Hepatocyte (in vitro differentiated cells): ENCODE results near the gene CORO1C. TPM values are rescaled to one million over a fixed set of nuclear protein-coding genes. Genes with fewer than 3 reads are reported as not detected.
A peak's percentile ranks its signal among the peaks of the same experiment; 100 is the strongest.

Experiments used
- DNase-seq: peaks from one replicate; pipeline ENCODE4 v3.0.0-alpha.2; 2016; ENCODE audit warnings: low spot score
- H2AFZ ChIP-seq: fragments of 200-600 bp; sonication (generic); 2 replicates; pipeline ENCODE4 v1.6.0; 2016; ENCODE audit warnings: antibody characterized with exemption, mild to moderate bottlenecking
- H3K27ac ChIP-seq: fragments of 200-600 bp; sonication (generic); 2 replicates; pipeline ENCODE4 v1.5.1; 2016; ENCODE audit warnings: mild to moderate bottlenecking
- H3K27me3 ChIP-seq: fragments of 200-600 bp; sonication (generic); 2 replicates; pipeline ENCODE4 v1.6.1; 2016
- H3K36me3 ChIP-seq: fragments of 200-600 bp; sonication (generic); replicated peaks from 2 replicates; pipeline ENCODE4 v1.5.1; 2016; ENCODE audit warnings: low read depth; ENCODE audit not compliant: insufficient read depth
- H3K4me1 ChIP-seq: fragments of 200-600 bp; sonication (generic); 2 replicates; pipeline ENCODE4 v1.5.1; 2016; ENCODE audit warnings: mild to moderate bottlenecking, moderate library complexity; ENCODE audit not compliant: insufficient read depth
- H3K4me2 ChIP-seq: fragments of 200-600 bp; sonication (generic); 2 replicates; pipeline ENCODE4 v1.6.0; 2016
- H3K4me3 ChIP-seq: fragments of 200-600 bp; sonication (generic); 2 replicates; pipeline ENCODE4 v1.5.1; 2016; ENCODE audit warnings: mild to moderate bottlenecking
- H3K79me2 ChIP-seq: fragments of 200-600 bp; sonication (generic); 2 replicates; pipeline ENCODE4 v1.6.0; 2017; ENCODE audit warnings: mild to moderate bottlenecking
- H3K9me2 ChIP-seq: fragments of 200-600 bp; sonication (generic); replicated peaks from 2 replicates; pipeline ENCODE4 v1.6.0; 2017; ENCODE audit warnings: mild to moderate bottlenecking; ENCODE audit not compliant: insufficient read depth
- H3K9me3 ChIP-seq: fragments of 200-600 bp; sonication (generic); 2 replicates; pipeline ENCODE4 v1.5.1; 2016; ENCODE audit warnings: low read depth, mild to moderate bottlenecking
- H4K20me1 ChIP-seq: fragments of 200-600 bp; sonication (generic); 2 replicates; pipeline ENCODE4 v1.6.0; 2016; ENCODE audit warnings: mild to moderate bottlenecking; ENCODE audit not compliant: insufficient read depth, poor library complexity, severe bottlenecking
- EZH2 ChIP-seq: fragments of 200-600 bp; sonication (generic); IDR thresholded peaks from 2 replicates; pipeline ENCODE4 v1.6.1; 2016; ENCODE audit warnings: antibody characterized with exemption, mild to moderate bottlenecking, borderline replicate concordance
- EZH2phosphoT487 ChIP-seq: fragments of 200-600 bp; sonication (generic); IDR thresholded peaks from one replicate; pipeline ENCODE4 v1.6.1; 2018; ENCODE audit warnings: antibody characterized with exemption, mild to moderate bottlenecking, low read depth, moderate library complexity; ENCODE audit not compliant: unreplicated experiment, severe bottlenecking
- WGBS: methylation state at CpG from one replicate; pipeline ENCODE4 v1.1.6; 2016; ENCODE audit warnings: low lambda C conversion rate; ENCODE audit errors: missing lambda C conversion rate; 5-methylcytosine and 5-hydroxymethylcytosine counted together
- polyA plus RNA-seq: library from polyadenylated mRNA; unstranded; fragments of >200 nt; fragmentation: Nextera tagmentation; extraction: Ambion mirVana; gene quantifications from 2 replicates; pipeline ENCODE4 v1.2.1, GENCODE V29; 2016
- total RNA-seq: library from RNA; depleted of rRNA; stranded (reverse); fragments of >200 nt; gene quantifications from 2 replicates; pipeline ENCODE4 v1.2.3, GENCODE V29; 2014
- TF ChIP-seq, protein P1 (sequence below): fragments of 200-600 bp; sonication (generic); IDR thresholded peaks from 2 replicates; pipeline ENCODE4 v1.5.1; 2016; ENCODE audit warnings: antibody characterized with exemption, mild to moderate bottlenecking; ENCODE audit not compliant: poor library complexity

The CORO1C gene
- total and polyA plus RNA-seq, 2 experiments from 2014 or later = 110 to 137 TPM

DNA sequence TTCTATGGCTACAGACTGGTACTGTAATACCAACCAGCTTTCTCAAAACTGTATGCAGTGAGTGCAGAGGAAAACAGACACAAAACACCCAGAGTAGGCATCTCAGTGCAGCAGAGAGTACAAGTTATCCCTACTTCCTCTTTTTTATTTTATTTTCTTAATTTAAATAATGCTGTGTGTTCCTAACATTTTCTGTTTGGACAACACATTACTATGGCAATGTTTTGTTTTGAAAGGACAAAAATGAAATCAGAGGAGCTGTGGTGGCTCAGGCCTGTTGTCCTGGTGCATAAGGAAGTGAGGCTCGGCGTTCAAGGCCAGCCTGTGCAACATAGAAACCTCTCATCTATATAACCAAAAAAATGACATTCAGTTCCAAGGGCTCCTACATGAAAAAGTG is 64.0 kb downstream of the CORO1C start:
- 82% methylated on average over 2 of the region's 2 CpGs for WGBS
- H3K4me1 ChIP-seq = peaks cover 11% of the 10 kb centered on the region
- H3K27me3 ChIP-seq = no peaks in the 10 kb centered on the region
- no peaks in the 10 kb centered on the region for H3K9me3 ChIP-seq
- H3K4me2 ChIP-seq = no peak overlapping the region
- TF ChIP-seq, protein P1, sequence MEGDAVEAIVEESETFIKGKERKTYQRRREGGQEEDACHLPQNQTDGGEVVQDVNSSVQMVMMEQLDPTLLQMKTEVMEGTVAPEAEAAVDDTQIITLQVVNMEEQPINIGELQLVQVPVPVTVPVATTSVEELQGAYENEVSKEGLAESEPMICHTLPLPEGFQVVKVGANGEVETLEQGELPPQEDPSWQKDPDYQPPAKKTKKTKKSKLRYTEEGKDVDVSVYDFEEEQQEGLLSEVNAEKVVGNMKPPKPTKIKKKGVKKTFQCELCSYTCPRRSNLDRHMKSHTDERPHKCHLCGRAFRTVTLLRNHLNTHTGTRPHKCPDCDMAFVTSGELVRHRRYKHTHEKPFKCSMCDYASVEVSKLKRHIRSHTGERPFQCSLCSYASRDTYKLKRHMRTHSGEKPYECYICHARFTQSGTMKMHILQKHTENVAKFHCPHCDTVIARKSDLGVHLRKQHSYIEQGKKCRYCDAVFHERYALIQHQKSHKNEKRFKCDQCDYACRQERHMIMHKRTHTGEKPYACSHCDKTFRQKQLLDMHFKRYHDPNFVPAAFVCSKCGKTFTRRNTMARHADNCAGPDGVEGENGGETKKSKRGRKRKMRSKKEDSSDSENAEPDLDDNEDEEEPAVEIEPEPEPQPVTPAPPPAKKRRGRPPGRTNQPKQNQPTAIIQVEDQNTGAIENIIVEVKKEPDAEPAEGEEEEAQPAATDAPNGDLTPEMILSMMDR = no peak
- no peak for TF ChIP-seq EZH2phosphoT487
- TF ChIP-seq EZH2 = no peak
- H3K4me3 ChIP-seq = no peak overlapping the region
- H3K9me2 ChIP-seq = no peaks in the 10 kb centered on the region
- H3K36me3 ChIP-seq = no peaks in the 10 kb centered on the region
- H3K27ac ChIP-seq = peak overlapping the region; percentile 45
- DNase-seq = no peak
- peaks cover 85% of the 10 kb centered on the region for H3K79me2 ChIP-seq
- no peak overlapping the region for H2AFZ ChIP-seq
- no peaks in the 10 kb centered on the region for H4K20me1 ChIP-seq

DNA sequence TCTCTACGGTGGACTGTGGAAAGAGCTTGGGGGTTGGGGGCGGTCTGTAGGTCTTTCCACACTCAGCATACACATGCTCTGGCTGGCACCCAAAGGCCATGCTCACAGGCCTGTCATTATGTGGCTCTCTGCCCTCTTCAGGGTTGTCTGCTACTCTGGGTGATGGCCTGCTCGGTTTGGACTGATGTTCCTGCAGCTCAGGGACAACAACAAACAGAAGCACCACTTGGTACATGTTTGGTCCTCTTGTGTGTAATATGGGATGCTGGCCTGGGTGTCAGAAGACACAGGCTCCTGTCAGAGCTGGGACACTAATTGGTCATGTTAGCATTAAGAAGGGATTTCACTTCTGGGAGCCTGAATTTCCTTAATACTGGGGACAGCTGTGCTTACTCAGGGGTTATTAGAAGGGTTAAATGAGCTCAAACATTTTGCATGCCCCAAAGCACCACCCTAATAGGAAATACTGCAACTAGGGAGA is 64.9 kb downstream of the CORO1C start:
- Histone ChIP-seq H4K20me1 (no peaks in the 10 kb centered on the region), H3K27me3 (no peaks in the 10 kb centered on the region), H3K4me2 (no peak overlapping the region), H3K4me1 (peaks cover 11% of the 10 kb centered on the region), H3K27ac (peak overlapping the region; percentile 53), H3K79me2 (peaks cover 85% of the 10 kb centered on the region), H3K9me3 (no peaks in the 10 kb centered on the region), H3K4me3 (no peak overlapping the region), H2AFZ (no peak overlapping the region), H3K36me3 (no peaks in the 10 kb centered on the region), H3K9me2 (no peaks in the 10 kb centered on the region)
- TF ChIP-seq EZH2phosphoT487 (no peak), EZH2 (no peak)
- TF ChIP-seq, protein P1 = no peak
- WGBS = 70% methylated on average over 3 of the region's 3 CpGs
- DNase-seq = no peak

DNA sequence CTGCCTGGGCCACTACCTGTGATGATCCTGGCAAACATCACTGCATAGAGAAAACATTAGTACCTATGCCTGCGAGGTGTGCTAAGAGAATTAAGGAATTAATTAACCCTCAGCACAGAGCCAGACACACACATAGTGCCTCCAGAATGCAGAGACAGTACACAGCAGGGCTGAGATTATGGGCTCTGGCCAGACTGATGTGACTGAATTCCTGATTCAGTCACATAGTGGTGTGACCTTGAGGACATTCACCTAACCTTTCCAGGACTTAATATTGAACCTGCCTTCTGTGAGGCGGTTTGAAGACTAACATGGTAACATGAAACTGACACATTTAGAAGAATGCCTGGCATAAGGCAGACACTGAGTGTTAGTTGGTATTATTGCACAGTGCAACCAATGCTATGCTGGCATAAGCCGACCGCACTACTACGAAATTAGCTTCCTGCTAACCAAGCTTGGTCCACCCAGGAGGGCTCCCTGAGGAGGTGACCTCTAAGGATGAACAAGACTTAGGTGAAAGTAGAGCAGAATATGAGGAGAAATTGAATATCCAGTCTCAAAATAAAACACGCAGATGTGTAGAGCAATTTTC is 65.6 kb downstream of the CORO1C start:
- Histone ChIP-seq H3K9me2 (no peaks in the 10 kb centered on the region), H3K4me1 (peaks cover 11% of the 10 kb centered on the region), H3K9me3 (no peaks in the 10 kb centered on the region), H3K27ac (peak overlapping the region; percentile 53), H3K27me3 (no peaks in the 10 kb centered on the region), H3K4me3 (no peak overlapping the region), H2AFZ (no peak overlapping the region), H3K79me2 (peaks cover 79% of the 10 kb centered on the region), H4K20me1 (peaks cover 3% of the 10 kb centered on the region), H3K4me2 (no peak overlapping the region), H3K36me3 (no peaks in the 10 kb centered on the region)
- TF ChIP-seq, protein P1 = no peak
- no peak for TF ChIP-seq EZH2phosphoT487
- no peak for TF ChIP-seq EZH2
- DNase-seq = no peak
- WGBS = 89% methylated on average over 6 of the region's 6 CpGs
